H1 (cell line): ENCODE results near the gene LENG1. TPM values are rescaled to one million over a fixed set of nuclear protein-coding genes. Genes with fewer than 3 reads are reported as not detected.
"Not testable (repeated sequence)": the region's sequence is repeated elsewhere in the genome, so short reads cannot be mapped to it uniquely, and the experiment has no call there.

Experiments used
- CTCF ChIA-PET: fragments of 300-600 bp; sonication (Branson Sonifier 250); formaldehyde crosslinking; loops from one replicate; lab custom pipeline; 2021; ENCODE audit not compliant: partially characterized antibody; lab: Charles Lee
- POLR2A ChIA-PET: fragments of 300-600 bp; sonication (Branson Sonifier 250); formaldehyde crosslinking; loops from one replicate; lab custom pipeline; 2021; ENCODE audit warnings: inconsistent platforms; ENCODE audit not compliant: partially characterized antibody; lab: Charles Lee
- DNase-seq, 2 experiments: peaks; one replicate each; pipeline versions ENCODE4 v3.0.0 to v3.0.0-alpha.2; 2010 to 2022; ENCODE audit warnings: low spot score in 2 of 2, low read depth in 1 of 2, mixed read lengths in 1 of 2
- FAIRE-seq: peaks from 2 replicates; lab custom pipeline; 2011; peaks lifted over from hg19 to GRCh38; lab: Jason Lieb, UNC
- H2AFZ ChIP-seq: 2 replicates; pipeline ENCODE4 v1.8.1; 2012; ENCODE audit warnings: low read length, inconsistent platforms
- H2AK5ac ChIP-seq: 2 replicates; pipeline ENCODE4 v1.6.1; 2013; ENCODE audit warnings: low read depth, low read length
- H2BK120ac ChIP-seq: replicated peaks from 2 replicates; pipeline ENCODE3; 2013; ENCODE audit warnings: low read depth, low read length, inconsistent platforms
- H2BK12ac ChIP-seq: 2 replicates; pipeline ENCODE4 v1.6.1; 2013; ENCODE audit warnings: low read depth, low read length
- H2BK15ac ChIP-seq: 2 replicates; pipeline ENCODE4 v1.6.1; 2013; ENCODE audit warnings: low read length
- H2BK20ac ChIP-seq: 2 replicates; pipeline ENCODE4 v1.6.1; 2013; ENCODE audit warnings: low read length
- H2BK5ac ChIP-seq: 2 replicates; pipeline ENCODE4 v1.6.1; 2013; ENCODE audit warnings: low read depth, low read length
- H3K14ac ChIP-seq: 2 replicates; pipeline ENCODE4 v1.6.1; 2013; ENCODE audit warnings: inconsistent platforms; ENCODE audit not compliant: insufficient read length
- H3K18ac ChIP-seq: 2 replicates; pipeline ENCODE4 v1.6.1; 2013; ENCODE audit warnings: low read length; ENCODE audit errors: extremely low read depth
- H3K23ac ChIP-seq: 2 replicates; pipeline ENCODE4 v1.6.1; 2013; ENCODE audit warnings: inconsistent platforms; ENCODE audit not compliant: insufficient read length
- H3K23me2 ChIP-seq: 2 replicates; pipeline ENCODE4 v1.6.1; 2013; ENCODE audit warnings: low read depth, low read length
- H3K27ac ChIP-seq: 2 replicates; pipeline ENCODE4 v1.6.1; 2011; ENCODE audit warnings: low read depth, low read length, inconsistent platforms
- H3K27me3 ChIP-seq, 4 experiments: replicated peaks in 1 of 4; 1 replicate in 1 of 4; 2 replicates in 3 of 4; pipeline versions ENCODE4 v1.6.1 to v1.8.1; 2011 to 2013; ENCODE audit warnings: low read length in 3 of 4, mild to moderate bottlenecking in 3 of 4, inconsistent platforms in 2 of 4, mixed read lengths in 2 of 4, moderate library complexity in 1 of 4; ENCODE audit not compliant: control insufficient read depth in 3 of 4, insufficient read depth in 3 of 4; ENCODE audit errors: extremely low read depth in 1 of 4
- H3K36me3 ChIP-seq, 4 experiments: 2 replicates each; pipeline versions ENCODE4 v1.6.1 to v1.8.1; 2011 to 2013; ENCODE audit warnings: mild to moderate bottlenecking in 4 of 4, low read length in 3 of 4, moderate library complexity in 2 of 4, control low read depth in 1 of 4, inconsistent platforms in 1 of 4; ENCODE audit not compliant: insufficient read depth in 4 of 4, control insufficient read depth in 2 of 4
- H3K4ac ChIP-seq: replicated peaks from 2 replicates; pipeline ENCODE3; 2013; ENCODE audit warnings: low read length, low read depth, mixed read lengths, inconsistent platforms; ENCODE audit not compliant: insufficient read length
- H3K4me1 ChIP-seq, 4 experiments: replicated peaks in 1 of 4; 1 replicate in 1 of 4; 2 replicates in 3 of 4; pipeline versions ENCODE4 v1.6.1 to v1.8.1; 2011 to 2013; ENCODE audit warnings: low read length in 3 of 4, inconsistent platforms in 2 of 4, mixed read lengths in 1 of 4; ENCODE audit not compliant: insufficient read depth in 4 of 4, control insufficient read depth in 3 of 4
- H3K4me2 ChIP-seq, 2 experiments: 2 replicates each; pipeline versions ENCODE4 v1.6.1 to v1.8.1; 2011 to 2013; ENCODE audit warnings: low read depth in 2 of 2, low read length in 2 of 2, control low read depth in 1 of 2, inconsistent platforms in 1 of 2, mild to moderate bottlenecking in 1 of 2; ENCODE audit not compliant: insufficient read depth in 1 of 2
- H3K4me3 ChIP-seq, 4 experiments: fragments of 200-600, 300-600 bp in 1 of 4; sonication (generic), shearing (Covaris generic), sonication (Bioruptor Twin) in 1 of 4; 2 replicates each; pipeline versions ENCODE4 v1.5.1 to v1.8.1; 2011 to 2016; ENCODE audit warnings: low read length in 4 of 4, low read depth in 3 of 4, control low read depth in 2 of 4, inconsistent platforms in 2 of 4, mild to moderate bottlenecking in 2 of 4, mixed read lengths in 1 of 4, moderate library complexity in 1 of 4; ENCODE audit not compliant: insufficient read depth in 2 of 4; ENCODE audit errors: extremely low read depth in 1 of 4
- H3K56ac ChIP-seq: replicated peaks from 2 replicates; pipeline ENCODE3; 2013; ENCODE audit warnings: low read depth, mild to moderate bottlenecking, mixed read lengths, low read length, inconsistent platforms; ENCODE audit not compliant: insufficient read length
- H3K79me1 ChIP-seq: 2 replicates; pipeline ENCODE4 v1.6.1; 2013; ENCODE audit warnings: low read depth, low read length, control low read depth
- H3K79me2 ChIP-seq, 2 experiments: 2 replicates each; pipeline versions ENCODE4 v1.6.1 to v1.8.1; 2012 to 2013; ENCODE audit warnings: low read length in 2 of 2, mild to moderate bottlenecking in 2 of 2, inconsistent platforms in 1 of 2; ENCODE audit not compliant: insufficient read depth in 2 of 2, control insufficient read depth in 1 of 2
- H3K9ac ChIP-seq, 4 experiments: replicated peaks in 1 of 4; 1 replicate in 1 of 4; 2 replicates in 3 of 4; pipeline versions ENCODE4 v1.6.1 to v1.8.1; 2011 to 2013; ENCODE audit warnings: low read depth in 3 of 4, low read length in 3 of 4, control low read depth in 2 of 4, mild to moderate bottlenecking in 2 of 4, moderate library complexity in 2 of 4, inconsistent platforms in 1 of 4; ENCODE audit errors: extremely low read depth in 1 of 4
- H3K9me3 ChIP-seq, 2 experiments: 2 replicates each; pipeline versions ENCODE4 v1.6.1 to v1.8.1; 2012 to 2013; ENCODE audit warnings: mild to moderate bottlenecking in 2 of 2, moderate library complexity in 2 of 2, control low read depth in 1 of 2, inconsistent platforms in 1 of 2, low read depth in 1 of 2, low read length in 1 of 2, mixed read lengths in 1 of 2; ENCODE audit not compliant: insufficient read depth in 2 of 2
- H4K20me1 ChIP-seq, 2 experiments: replicated peaks in 1 of 2; 2 replicates each; pipeline versions ENCODE3 to v1.8.1; 2011 to 2013; ENCODE audit warnings: inconsistent platforms in 2 of 2, low read length in 2 of 2, mild to moderate bottlenecking in 1 of 2; ENCODE audit not compliant: insufficient read depth in 2 of 2, control insufficient read depth in 1 of 2
- H4K5ac ChIP-seq: 2 replicates; pipeline ENCODE4 v1.6.1; 2013; ENCODE audit warnings: low read length, low read depth, mixed read lengths, inconsistent platforms; ENCODE audit not compliant: insufficient read length
- H4K8ac ChIP-seq: 2 replicates; pipeline ENCODE4 v1.8.0; 2013; ENCODE audit warnings: mild to moderate bottlenecking, moderate library complexity, low read length, inconsistent platforms; ENCODE audit not compliant: insufficient read depth; ENCODE audit errors: extremely low read depth
- H4K91ac ChIP-seq: replicated peaks from 2 replicates; pipeline ENCODE3; 2013; ENCODE audit warnings: low read length, mixed read lengths, inconsistent platforms; ENCODE audit not compliant: insufficient read length
- ASH2L ChIP-seq: fragments of 200-600, 300-600 bp; sonication (generic); IDR thresholded peaks from one replicate; pipeline ENCODE4 v1.7.1; 2017; ENCODE audit warnings: low read length
- BACH1 ChIP-seq: IDR thresholded peaks from 2 replicates; pipeline ENCODE4 v1.6.1; 2012; ENCODE audit warnings: low read length, improper control_type of control experiment
- BCL11A ChIP-seq, 2 experiments: IDR thresholded peaks; one replicate each; pipeline ENCODE4 v1.6.1; 2011; ENCODE audit warnings: low read depth in 2 of 2, low read length in 2 of 2, mild to moderate bottlenecking in 2 of 2
- TAF7 ChIP-seq: optimal IDR thresholded peaks from 2 replicates; pipeline ENCODE3; 2011; ENCODE audit warnings: low read depth, mild to moderate bottlenecking, inconsistent platforms, low read length, moderate library complexity, borderline replicate concordance
- WGBS, 2 experiments: shearing (Covaris generic) in 1 of 2; methylation state at CpG; one replicate each; pipeline versions ENCODE4 v1.1.6 to v1.1.7; 2013 to 2015; ENCODE audit warnings: low lambda C conversion rate in 2 of 2, mixed read lengths in 2 of 2, inconsistent platforms in 1 of 2, low coverage in 1 of 2, missing lambda C conversion rate in 1 of 2; ENCODE audit not compliant: insufficient replicate concordance in 2 of 2, insufficient coverage in 1 of 2, insufficient read length in 1 of 2; ENCODE audit errors: extremely low coverage in 1 of 2, missing lambda C conversion rate in 1 of 2; 5-methylcytosine and 5-hydroxymethylcytosine counted together
- polyA plus RNA-seq, 7 experiments: library from polyadenylated mRNA; depleted of rRNA in 3 of 7; stranded (reverse) in 5 of 7; unstranded in 2 of 7; fragments of >200 nt in 5 of 7; fragments of 200-250 nt in 2 of 7; gene quantifications; 1 replicate in 5 of 7; 2 replicates in 1 of 7; 4 replicates in 1 of 7; pipeline versions ENCODE4 v1.2.1 to v1.2.3, GENCODE V29; 2011 to 2013; ENCODE audit warnings: missing spikeins in 2 of 7, mixed read lengths in 2 of 7
- total RNA-seq: library from RNA; stranded (reverse); fragmentation: NEBNext Ultra II Directional; extraction: Animal tissue kit (Norgen Biotek cat#: 25700); gene quantifications from 2 replicates; pipeline ENCODE4 v1.2.1, GENCODE V29; 2021

Gene LENG1
- total and polyA plus RNA-seq, 2 of the 8 experiments (the other 6 are each of a cell fraction or from before 2014, with no cell fraction given), result 1.2 to 4.4 TPM

DNA sequence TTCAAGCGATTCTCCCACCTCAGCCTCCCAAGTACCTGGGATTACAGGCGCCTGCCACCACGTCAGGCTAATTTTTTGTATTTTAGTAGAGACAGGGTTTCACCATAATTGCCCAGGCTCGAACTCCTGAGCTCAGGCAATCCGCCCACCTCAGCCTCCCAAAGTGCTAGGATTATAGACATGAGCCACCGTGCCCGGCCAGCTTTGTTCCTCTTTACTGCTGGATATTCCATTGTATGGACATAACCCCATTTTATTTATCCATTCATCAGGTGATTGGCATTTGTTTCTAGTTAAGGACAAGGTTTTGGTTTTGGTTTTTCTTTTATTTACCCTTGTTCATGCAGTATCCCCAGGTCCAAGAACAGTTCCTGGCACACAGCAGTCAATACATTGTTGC lies 37.0 kb upstream of the LENG1 start (continued):
- TF ChIP-seq BCL11A (IDR thresholded peaks at IDR 0.05; ENCODE audit: low read depth in 2 of 2, low read length in 2 of 2) (no peak), BACH1 (no peak), TAF7 (no peak), ASH2L (no peak)

DNA sequence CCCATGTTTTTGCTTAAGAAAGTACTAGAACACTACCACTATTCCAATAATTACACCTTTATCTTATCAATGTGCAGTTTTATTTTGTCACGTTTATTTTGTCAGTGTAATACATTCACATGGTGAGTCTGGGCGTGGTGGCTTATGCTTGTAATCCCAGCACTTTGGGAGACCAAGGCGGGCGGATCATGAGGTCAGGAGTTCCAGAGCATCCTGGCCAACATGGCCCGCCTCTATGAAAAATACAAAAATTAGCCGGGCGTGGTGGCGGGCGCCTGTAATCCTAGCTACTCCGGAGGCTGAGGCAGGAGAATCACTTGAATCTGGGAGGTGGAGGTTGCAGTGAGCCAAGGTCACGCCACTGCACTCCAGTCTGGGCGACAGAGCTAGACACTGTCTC lies 34.9 kb upstream of the LENG1 start:
- POLR2A ChIA-PET, result interaction anchor here (0.8 to 28.7 kb wide), 3 partner anchors 13 to 29 kb away, joined by 3 to 909 read pairs (median 3); partner anchors contain the start of gene RPS9
- H3K27ac ChIP-seq, H3K23ac ChIP-seq, DNase-seq, H2BK5ac ChIP-seq, H4K5ac ChIP-seq, H2BK15ac ChIP-seq, H3K4me3 ChIP-seq, H3K9ac ChIP-seq, H4K8ac ChIP-seq, H2BK20ac ChIP-seq, H2BK120ac ChIP-seq, H3K23me2 ChIP-seq, H2AFZ ChIP-seq, H4K20me1 ChIP-seq, H4K91ac ChIP-seq, H3K4me2 ChIP-seq, H3K14ac ChIP-seq, H3K18ac ChIP-seq, H3K56ac ChIP-seq, H2AK5ac ChIP-seq, H3K9me3 ChIP-seq, H3K79me1 ChIP-seq, H2BK12ac ChIP-seq, H3K4ac ChIP-seq, H3K79me2 ChIP-seq, FAIRE-seq, H3K4me1 ChIP-seq, H3K27me3 ChIP-seq: not testable (repeated sequence)
- peaks cover 3 to 19% (median 5%) of the 10 kb centered on the region in 4 experiments; a peak in 7 of 8 replicates for H3K36me3 ChIP-seq
- WGBS, 2 experiments, result 92% methylated on average over 12 of the region's 12 CpGs; no CpG with 5 or more reads in 1 of the 2 experiments
- CTCF ChIA-PET, result interaction anchor here (1.2 kb wide), 1 partner anchor 194 kb away, joined by 3 read pairs; no protein-coding TSS in a partner anchor
